Measurements from ENCODE around the gene AMFR.

Gene AMFR

GRCh38 chr16:56362057-56362655 is 63.2 kb downstream of the AMFR start:
- TF ChIP-seq, protein P1, sequence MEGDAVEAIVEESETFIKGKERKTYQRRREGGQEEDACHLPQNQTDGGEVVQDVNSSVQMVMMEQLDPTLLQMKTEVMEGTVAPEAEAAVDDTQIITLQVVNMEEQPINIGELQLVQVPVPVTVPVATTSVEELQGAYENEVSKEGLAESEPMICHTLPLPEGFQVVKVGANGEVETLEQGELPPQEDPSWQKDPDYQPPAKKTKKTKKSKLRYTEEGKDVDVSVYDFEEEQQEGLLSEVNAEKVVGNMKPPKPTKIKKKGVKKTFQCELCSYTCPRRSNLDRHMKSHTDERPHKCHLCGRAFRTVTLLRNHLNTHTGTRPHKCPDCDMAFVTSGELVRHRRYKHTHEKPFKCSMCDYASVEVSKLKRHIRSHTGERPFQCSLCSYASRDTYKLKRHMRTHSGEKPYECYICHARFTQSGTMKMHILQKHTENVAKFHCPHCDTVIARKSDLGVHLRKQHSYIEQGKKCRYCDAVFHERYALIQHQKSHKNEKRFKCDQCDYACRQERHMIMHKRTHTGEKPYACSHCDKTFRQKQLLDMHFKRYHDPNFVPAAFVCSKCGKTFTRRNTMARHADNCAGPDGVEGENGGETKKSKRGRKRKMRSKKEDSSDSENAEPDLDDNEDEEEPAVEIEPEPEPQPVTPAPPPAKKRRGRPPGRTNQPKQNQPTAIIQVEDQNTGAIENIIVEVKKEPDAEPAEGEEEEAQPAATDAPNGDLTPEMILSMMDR (IDR thresholded peaks at IDR 0.05; ENCODE audit: borderline replicate concordance, insufficient read depth, low read depth, low read length): no peak
- H3K4me3 ChIP-seq (ENCODE audit: low read depth, low read length): no peak overlapping the region

- TF ChIP-seq, protein P1 (IDR thresholded peaks at IDR 0.05; ENCODE audit: borderline replicate concordance, insufficient read depth, low read depth, low read length): no peak
- H3K4me3 ChIP-seq (ENCODE audit: low read depth, low read length): no peak overlapping the region
Measured at GRCh38 chr16:56360117-56361008, 65.0 kb downstream of the AMFR start.

DNA sequence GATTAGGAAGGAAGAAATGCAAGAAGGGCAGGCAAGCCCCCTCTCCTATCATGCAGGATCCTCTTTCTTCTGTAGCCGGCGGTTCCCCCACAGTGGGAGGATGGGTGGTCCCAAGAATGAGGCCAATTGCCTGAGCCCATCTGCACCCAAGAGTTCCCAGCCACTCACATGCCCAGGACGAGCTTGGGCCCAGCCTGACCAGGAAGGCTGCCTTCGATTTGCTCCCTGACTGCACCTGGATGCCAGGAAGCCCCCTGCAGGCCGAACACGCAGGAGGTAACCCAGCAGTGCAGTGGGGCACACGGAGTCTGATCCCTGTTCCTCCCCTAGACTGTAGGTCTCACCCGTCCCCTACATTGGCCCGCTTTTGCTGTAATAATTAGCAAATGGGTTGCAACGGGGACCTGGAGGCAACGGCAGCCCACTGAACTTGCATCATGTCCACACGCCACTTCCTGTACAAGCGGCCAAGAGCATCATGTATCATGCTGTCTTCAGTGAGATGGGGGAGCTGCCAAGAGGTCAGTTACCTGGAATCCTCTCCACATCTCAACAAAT is 67.5 kb downstream of the AMFR start:
- no peak overlapping the region for H3K4me3 ChIP-seq (ENCODE audit: low read depth, low read length)
- TF ChIP-seq, protein P1 (IDR thresholded peaks at IDR 0.05; ENCODE audit: borderline replicate concordance, insufficient read depth, low read depth, low read length): peak; percentile 35; the same call in 1 of the 2 replicates

GRCh38 chr16:56357241-56357764 is 68.0 kb downstream of the AMFR start:
- TF ChIP-seq, protein P1 (IDR thresholded peaks at IDR 0.05; ENCODE audit: borderline replicate concordance, insufficient read depth, low read depth, low read length): no peak
- H3K4me3 ChIP-seq (ENCODE audit: low read depth, low read length): no peak overlapping the region

GRCh38 chr16:56356276-56357240 is 68.8 kb downstream of the AMFR start:
- H3K4me3 ChIP-seq (ENCODE audit: low read depth, low read length): peak overlapping the region; percentile 12
- TF ChIP-seq, protein P1 (IDR thresholded peaks at IDR 0.05; ENCODE audit: borderline replicate concordance, insufficient read depth, low read depth, low read length): peak; percentile 89

GRCh38 chr16:56355786-56356275 is 69.5 kb downstream of the AMFR start:
- H3K4me3 ChIP-seq (ENCODE audit: low read depth, low read length): peak overlapping the region; percentile 12
- TF ChIP-seq, protein P1 (IDR thresholded peaks at IDR 0.05; ENCODE audit: borderline replicate concordance, insufficient read depth, low read depth, low read length): no peak

All from GM12875 (cell line).